ENCODE measurements around the gene TGFB1I1. TPM values are rescaled to one million over a fixed set of nuclear protein-coding genes. Genes with fewer than 3 reads are reported as not detected.

The TGFB1I1 gene
- total and polyA plus RNA-seq, 4 donors, result 124 to 240 (median 199) TPM

GRCh38 chr16:31487720-31488467 is 15.9 kb downstream of the TGFB1I1 start:
- Histone ChIP-seq H3K36me3 (ENCODE audit: control insufficient read depth in 1 of 2, insufficient read depth in 2 of 2, low read length in 1 of 2) (no peaks in the 10 kb centered on the region), H3K27ac (ENCODE audit: low read depth in 1 of 2, low read length in 2 of 2) (no peak overlapping the region), H3K27me3 (ENCODE audit: control insufficient read depth in 1 of 2, insufficient read depth in 2 of 2, low read length in 1 of 2) (no peaks in the 10 kb centered on the region), H3K4me1 (ENCODE audit: control insufficient read depth in 1 of 2, insufficient read depth in 2 of 2, low read length in 2 of 2) (no peaks in the 10 kb centered on the region), H3K9me3 (ENCODE audit: control insufficient read depth, low read length) (no peaks in the 10 kb centered on the region), H3K4me3 (ENCODE audit: low read length in 2 of 2) (peak overlapping the region; percentile 19 to 21)
- 1% methylated on average over 59 to 60 of the region's 60 CpGs for WGBS, 2 donors
- DNase-seq, result peak; percentile 69 to 81
- intact Hi-C loops (cut with DNase I), result no loop called here
- peak; percentile 57 for ATAC-seq (ENCODE audit: low FRiP score)

GRCh38 chr16:31488468-31489297 is 16.7 kb downstream of the TGFB1I1 start:
- intact Hi-C loops (cut with DNase I), result no loop called here
- ATAC-seq (ENCODE audit: low FRiP score) (peak; percentile 3), DNase-seq (peak; percentile 52 to 81)
- 36 to 38% methylated on average over 72 to 77 of the region's 77 CpGs for WGBS, 2 donors
- no peak overlapping the region for H3K4me3 ChIP-seq (ENCODE audit: low read length in 2 of 2)
- H3K27me3 ChIP-seq (ENCODE audit: control insufficient read depth in 1 of 2, insufficient read depth in 2 of 2, low read length in 1 of 2), result no peaks in the 10 kb centered on the region
- no peaks in the 10 kb centered on the region for H3K9me3 ChIP-seq (ENCODE audit: control insufficient read depth, low read length)
- H3K27ac ChIP-seq (ENCODE audit: low read depth in 1 of 2, low read length in 2 of 2), result no peak overlapping the region
- H3K4me1 ChIP-seq (ENCODE audit: control insufficient read depth in 1 of 2, insufficient read depth in 2 of 2, low read length in 2 of 2), result no peaks in the 10 kb centered on the region
- no peaks in the 10 kb centered on the region for H3K36me3 ChIP-seq (ENCODE audit: control insufficient read depth in 1 of 2, insufficient read depth in 2 of 2, low read length in 1 of 2)

GRCh38 chr16:31489298-31489564 is 17.3 kb downstream of the TGFB1I1 start:
- Histone ChIP-seq H3K36me3 (ENCODE audit: control insufficient read depth in 1 of 2, insufficient read depth in 2 of 2, low read length in 1 of 2) (no peaks in the 10 kb centered on the region), H3K4me3 (ENCODE audit: low read length in 2 of 2) (no peak overlapping the region), H3K9me3 (ENCODE audit: control insufficient read depth, low read length) (no peaks in the 10 kb centered on the region), H3K27ac (ENCODE audit: low read depth in 1 of 2, low read length in 2 of 2) (no peak overlapping the region), H3K27me3 (ENCODE audit: control insufficient read depth in 1 of 2, insufficient read depth in 2 of 2, low read length in 1 of 2) (no peaks in the 10 kb centered on the region), H3K4me1 (ENCODE audit: control insufficient read depth in 1 of 2, insufficient read depth in 2 of 2, low read length in 2 of 2) (no peaks in the 10 kb centered on the region)
- 88 to 90% methylated on average over 7 of the region's 7 CpGs for WGBS, 2 donors
- ATAC-seq (ENCODE audit: low FRiP score) (no peak), DNase-seq (peak in 1 of 2 donors; percentile 54)
- intact Hi-C loops (cut with DNase I), result no loop called here

GRCh38 chr16:31489616-31490584 is 17.9 kb downstream of the TGFB1I1 start:
- ATAC-seq (ENCODE audit: low FRiP score) (no peak), DNase-seq (peak; percentile 34 to 70)
- 87 to 91% methylated on average over 19 to 22 of the region's 22 CpGs for WGBS, 2 donors
- Histone ChIP-seq H3K4me3 (ENCODE audit: low read length in 2 of 2) (no peak overlapping the region), H3K4me1 (ENCODE audit: control insufficient read depth in 1 of 2, insufficient read depth in 2 of 2, low read length in 2 of 2) (no peaks in the 10 kb centered on the region), H3K36me3 (ENCODE audit: control insufficient read depth in 1 of 2, insufficient read depth in 2 of 2, low read length in 1 of 2) (no peaks in the 10 kb centered on the region), H3K27me3 (ENCODE audit: control insufficient read depth in 1 of 2, insufficient read depth in 2 of 2, low read length in 1 of 2) (no peaks in the 10 kb centered on the region), H3K27ac (ENCODE audit: low read depth in 1 of 2, low read length in 2 of 2) (no peak overlapping the region), H3K9me3 (ENCODE audit: control insufficient read depth, low read length) (no peaks in the 10 kb centered on the region)
- intact Hi-C loops (cut with DNase I), result no loop called here

- Histone ChIP-seq H3K4me1 (ENCODE audit: control insufficient read depth in 1 of 2, insufficient read depth in 2 of 2, low read length in 2 of 2) (no peaks in the 10 kb centered on the region), H3K4me3 (ENCODE audit: low read length in 2 of 2) (no peak overlapping the region), H3K9me3 (ENCODE audit: control insufficient read depth, low read length) (no peaks in the 10 kb centered on the region), H3K27ac (ENCODE audit: low read depth in 1 of 2, low read length in 2 of 2) (no peak overlapping the region), H3K36me3 (ENCODE audit: control insufficient read depth in 1 of 2, insufficient read depth in 2 of 2, low read length in 1 of 2) (peaks cover 0 to 3% of the 10 kb centered on the region in 2 donors), H3K27me3 (ENCODE audit: control insufficient read depth in 1 of 2, insufficient read depth in 2 of 2, low read length in 1 of 2) (no peaks in the 10 kb centered on the region)
- DNase-seq (peak; percentile 40 to 51), ATAC-seq (ENCODE audit: low FRiP score) (no peak)
- intact Hi-C loops (cut with DNase I), result no loop called here
- WGBS, 2 donors, result 91 to 93% methylated on average over 8 of the region's 8 CpGs
Measured at GRCh38 chr16:31491778-31492418, 19.9 kb downstream of the TGFB1I1 start.

GRCh38 chr16:31493506-31494125 is 21.7 kb downstream of the TGFB1I1 start:
- Histone ChIP-seq H3K27ac (ENCODE audit: low read depth in 1 of 2, low read length in 2 of 2) (no peak overlapping the region), H3K9me3 (ENCODE audit: control insufficient read depth, low read length) (no peaks in the 10 kb centered on the region), H3K27me3 (ENCODE audit: control insufficient read depth in 1 of 2, insufficient read depth in 2 of 2, low read length in 1 of 2) (no peaks in the 10 kb centered on the region), H3K4me3 (ENCODE audit: low read length in 2 of 2) (no peak overlapping the region), H3K4me1 (ENCODE audit: control insufficient read depth in 1 of 2, insufficient read depth in 2 of 2, low read length in 2 of 2) (no peaks in the 10 kb centered on the region), H3K36me3 (ENCODE audit: control insufficient read depth in 1 of 2, insufficient read depth in 2 of 2, low read length in 1 of 2) (peaks cover 0 to 5% of the 10 kb centered on the region in 2 donors)
- WGBS, 2 donors, result 93 to 94% methylated on average over 18 of the region's 18 CpGs
- ATAC-seq (ENCODE audit: low FRiP score) (no peak), DNase-seq (peak; percentile 37 to 67)
- intact Hi-C loops (cut with DNase I), result no loop called here

- no peaks in the 10 kb centered on the region for H3K4me1 ChIP-seq (ENCODE audit: control insufficient read depth in 1 of 2, insufficient read depth in 2 of 2, low read length in 2 of 2)
- no peak overlapping the region for H3K27ac ChIP-seq (ENCODE audit: low read depth in 1 of 2, low read length in 2 of 2)
- ATAC-seq (ENCODE audit: low FRiP score) (no peak), DNase-seq (peak in 1 of 2 donors; percentile 53)
- no peaks in the 10 kb centered on the region for H3K27me3 ChIP-seq (ENCODE audit: control insufficient read depth in 1 of 2, insufficient read depth in 2 of 2, low read length in 1 of 2)
- intact Hi-C loops (cut with DNase I), result loop anchor here in 1 of 2 donors (5.0 kb wide), 1 partner anchor 34 kb away; no protein-coding TSS in a partner anchor
- WGBS, 2 donors, result 86 to 89% methylated on average over 10 of the region's 10 CpGs
- H3K36me3 ChIP-seq (ENCODE audit: control insufficient read depth in 1 of 2, insufficient read depth in 2 of 2, low read length in 1 of 2), result peaks cover 0 to 5% of the 10 kb centered on the region in 2 donors
- H3K9me3 ChIP-seq (ENCODE audit: control insufficient read depth, low read length), result no peaks in the 10 kb centered on the region
- no peak overlapping the region for H3K4me3 ChIP-seq (ENCODE audit: low read length in 2 of 2)
Measured at GRCh38 chr16:31496670-31497069, 24.7 kb downstream of the TGFB1I1 start.

Measured in aorta (tissue), 5 donors.